Measurements from ENCODE around the gene ZDHHC3.
"Not testable (repeated sequence)": the region's sequence is repeated elsewhere in the genome, so short reads cannot be mapped to it uniquely, and the experiment has no call there.

ZDHHC3 gene

GRCh38 chr3:44962621-44963393 lies 13.2 kb downstream of the ZDHHC3 start:
- no peak for DNase-seq

GRCh38 chr3:44961888-44962287 lies 14.1 kb downstream of the ZDHHC3 start:
- no peak for DNase-seq

- no peak for DNase-seq
Measured at GRCh38 chr3:44960387-44961026, 15.5 kb downstream of the ZDHHC3 start.

GRCh38 chr3:44958386-44958785 lies 17.6 kb downstream of the ZDHHC3 start:
- no peak for DNase-seq

- no peak for DNase-seq
Measured at GRCh38 chr3:44957986-44958385, 18.0 kb downstream of the ZDHHC3 start.

- DNase-seq = no peak
Measured at GRCh38 chr3:44955917-44956316, 20.1 kb downstream of the ZDHHC3 start.

- DNase-seq = no peak
Measured at GRCh38 chr3:44954962-44955361, 21.0 kb downstream of the ZDHHC3 start.

GRCh38 chr3:44954304-44954703 lies 21.7 kb downstream of the ZDHHC3 start:
- DNase-seq = no peak

- no peak for DNase-seq
Measured at GRCh38 chr3:44952689-44953088, 23.3 kb downstream of the ZDHHC3 start.

- no peak for DNase-seq
Measured at GRCh38 chr3:44950275-44950734, 25.7 kb downstream of the ZDHHC3 start.

GRCh38 chr3:44949770-44950169 lies 26.2 kb downstream of the ZDHHC3 start:
- not testable (repeated sequence) for DNase-seq

GRCh38 chr3:44948239-44948638 lies 27.7 kb downstream of the ZDHHC3 start:
- DNase-seq = no peak

- DNase-seq = no peak
Measured at GRCh38 chr3:44942202-44942921, 33.6 kb downstream of the ZDHHC3 start.

- DNase-seq = peak; percentile 4 to 48
Measured at GRCh38 chr3:44939581-44940036, 36.4 kb downstream of the ZDHHC3 start.

GRCh38 chr3:44932986-44933944 lies 42.7 kb downstream of the ZDHHC3 start:
- DNase-seq = no peak

GRCh38 chr3:44932271-44932670 lies 43.7 kb downstream of the ZDHHC3 start:
- DNase-seq = no peak

- no peak for DNase-seq
Measured at GRCh38 chr3:44931791-44932190, 44.2 kb downstream of the ZDHHC3 start.

- no peak for DNase-seq
Measured at GRCh38 chr3:44930911-44931310, 45.1 kb downstream of the ZDHHC3 start.

- DNase-seq = no peak
Measured at GRCh38 chr3:44929782-44930181, 46.2 kb downstream of the ZDHHC3 start.

- no peak for DNase-seq
Measured at GRCh38 chr3:44927371-44927770, 48.6 kb downstream of the ZDHHC3 start.

GRCh38 chr3:44926921-44927320 lies 49.1 kb downstream of the ZDHHC3 start:
- DNase-seq = no peak

- no peak for DNase-seq
Measured at GRCh38 chr3:44926172-44926571, 49.8 kb downstream of the ZDHHC3 start.
